Measurements from ENCODE around the gene RNF145. TPM values are rescaled to one million over a fixed set of nuclear protein-coding genes. Genes with fewer than 3 reads are reported as not detected.

Gene RNF145
- total RNA-seq, 1 experiment from 2014 or later, result 13.7 TPM

GRCh38 chr5:159243385-159243784 is 34.0 kb upstream of the RNF145 start:
- Histone ChIP-seq H3K9ac (ENCODE audit: low read length) (no peak overlapping the region), H3K36me3 (ENCODE audit: low read depth, low read length) (no peaks in the 10 kb centered on the region), H3K9me2 (replicated peaks; ENCODE audit: low read length) (no peaks in the 10 kb centered on the region), H2AFZ (ENCODE audit: low read length) (no peak overlapping the region), H3K4me2 (ENCODE audit: low read length) (no peak overlapping the region), H3K4me3 (ENCODE audit: low read length) (no peak overlapping the region), H4K20me1 (ENCODE audit: low read length) (no peaks in the 10 kb centered on the region), H3K27me3 (ENCODE audit: low read length) (no peaks in the 10 kb centered on the region), H3K27ac (ENCODE audit: low read length) (no peak overlapping the region), H3K79me2 (ENCODE audit: low read length) (no peaks in the 10 kb centered on the region), H3K4me1 (ENCODE audit: insufficient read depth, low read length) (peaks cover 17% of the 10 kb centered on the region), H3F3A (ENCODE audit: low read length, unreplicated experiment) (no peaks in the 10 kb centered on the region), H3K9me3 (ENCODE audit: low read length) (no peaks in the 10 kb centered on the region)
- ATAC-seq (no peak), DNase-seq (no peak)
- no TSS peak for BruUV-seq (replicated peaks)
- intact Hi-C loops (cut with micrococcal nuclease), result no loop called here
- ChIA-PET POLR2A (ENCODE audit: unreplicated experiment) (no interaction called here), CTCF (no interaction called here)
- TF ChIP-seq EZH2 (IDR thresholded peaks at IDR 0.05; ENCODE audit: low read length, unreplicated experiment), result no peak
- no peak for TF ChIP-seq CTCF (conservative IDR thresholded peaks at IDR 0.05; ENCODE audit: low read depth, low read length)
- no peak for TF ChIP-seq EZH2phosphoT487 (IDR thresholded peaks at IDR 0.05; ENCODE audit: borderline replicate concordance, low read length)

GRCh38 chr5:159242656-159243055 is 33.3 kb upstream of the RNF145 start:
- TF ChIP-seq CTCF (conservative IDR thresholded peaks at IDR 0.05; ENCODE audit: low read depth, low read length) (no peak), EZH2 (IDR thresholded peaks at IDR 0.05; ENCODE audit: low read length, unreplicated experiment) (no peak)
- Histone ChIP-seq H3K4me2 (ENCODE audit: low read length) (no peak overlapping the region), H3K36me3 (ENCODE audit: low read depth, low read length) (no peaks in the 10 kb centered on the region), H2AFZ (ENCODE audit: low read length) (no peak overlapping the region), H3K79me2 (ENCODE audit: low read length) (no peaks in the 10 kb centered on the region), H3K9me3 (ENCODE audit: low read length) (no peaks in the 10 kb centered on the region), H3K27me3 (ENCODE audit: low read length) (no peaks in the 10 kb centered on the region), H3K9me2 (replicated peaks; ENCODE audit: low read length) (no peaks in the 10 kb centered on the region), H4K20me1 (ENCODE audit: low read length) (no peaks in the 10 kb centered on the region), H3K4me1 (ENCODE audit: insufficient read depth, low read length) (peaks cover 17% of the 10 kb centered on the region), H3K27ac (ENCODE audit: low read length) (no peak overlapping the region), H3K4me3 (ENCODE audit: low read length) (no peak overlapping the region), H3F3A (ENCODE audit: low read length, unreplicated experiment) (no peaks in the 10 kb centered on the region), H3K9ac (ENCODE audit: low read length) (no peak overlapping the region)
- no peak for DNase-seq
- intact Hi-C loops (cut with micrococcal nuclease), result no loop called here
- ChIA-PET POLR2A (ENCODE audit: unreplicated experiment) (no interaction called here), CTCF (no interaction called here)
- BruUV-seq (replicated peaks), result no TSS peak
- ATAC-seq, result no peak

GRCh38 chr5:159241946-159242552 is 32.7 kb upstream of the RNF145 start:
- TF ChIP-seq CTCF (conservative IDR thresholded peaks at IDR 0.05; ENCODE audit: low read depth, low read length), result no peak
- TF ChIP-seq EZH2phosphoT487 (IDR thresholded peaks at IDR 0.05; ENCODE audit: borderline replicate concordance, low read length), result no peak
- no peak for TF ChIP-seq EZH2 (IDR thresholded peaks at IDR 0.05; ENCODE audit: low read length, unreplicated experiment)
- Histone ChIP-seq H3K27ac (ENCODE audit: low read length) (peak overlapping the region; percentile 13; the same call in 1 of the 2 replicates), H3K9me2 (replicated peaks; ENCODE audit: low read length) (no peaks in the 10 kb centered on the region), H3K4me2 (ENCODE audit: low read length) (peak overlapping the region; percentile 22; the same call in 1 of the 2 replicates), H3K4me1 (ENCODE audit: insufficient read depth, low read length) (peaks cover 17% of the 10 kb centered on the region), H2AFZ (ENCODE audit: low read length) (no peak overlapping the region), H3F3A (ENCODE audit: low read length, unreplicated experiment) (no peaks in the 10 kb centered on the region), H3K4me3 (ENCODE audit: low read length) (no peak overlapping the region), H3K9ac (ENCODE audit: low read length) (no peak overlapping the region), H3K79me2 (ENCODE audit: low read length) (no peaks in the 10 kb centered on the region), H4K20me1 (ENCODE audit: low read length) (no peaks in the 10 kb centered on the region), H3K27me3 (ENCODE audit: low read length) (no peaks in the 10 kb centered on the region), H3K36me3 (ENCODE audit: low read depth, low read length) (no peaks in the 10 kb centered on the region), H3K9me3 (ENCODE audit: low read length) (no peaks in the 10 kb centered on the region)
- intact Hi-C loops (cut with micrococcal nuclease), result no loop called here
- ATAC-seq (no peak), DNase-seq (peak; percentile 48)
- ChIA-PET CTCF (no interaction called here), POLR2A (ENCODE audit: unreplicated experiment) (no interaction called here)
- no TSS peak for BruUV-seq (replicated peaks)

Data from PC-3 (cell line).